ENCODE data around the gene TGM5. TPM values are rescaled to one million over a fixed set of nuclear protein-coding genes. Genes with fewer than 3 reads are reported as not detected.
A peak's percentile ranks its signal among the peaks of the same experiment; 100 is the strongest.

The TGM5 gene
- polyA plus RNA-seq, 1 experiment, result not detected

- H3K27me3 ChIP-seq (ENCODE audit: control insufficient read depth, insufficient read depth, low read length), result peaks cover 18% of the 10 kb centered on the region
- no peaks in the 10 kb centered on the region for H3K9me3 ChIP-seq (ENCODE audit: control insufficient read depth, insufficient read depth, low read length)
- no peak overlapping the region for H3K27ac ChIP-seq (ENCODE audit: low read depth, low read length)
- POLR2A ChIA-PET, result no interaction called here
- TF ChIP-seq CTCF (IDR thresholded peaks at IDR 0.05; ENCODE audit: low read depth, low read length), result no peak
- no peak for DNase-seq (ENCODE audit: low read depth, low spot score)
- no peak overlapping the region for H3K4me3 ChIP-seq (ENCODE audit: low read depth, low read length)
- CTCF ChIA-PET, result interaction anchor here (0.9 to 5.3 kb wide), 4 partner anchors 61 to 137 kb away, joined by 3 to 160 read pairs (median 10); no protein-coding TSS in a partner anchor
Measured at GRCh38 chr15:43287254-43287653, 20.5 kb upstream of the TGM5 start.

DNA sequence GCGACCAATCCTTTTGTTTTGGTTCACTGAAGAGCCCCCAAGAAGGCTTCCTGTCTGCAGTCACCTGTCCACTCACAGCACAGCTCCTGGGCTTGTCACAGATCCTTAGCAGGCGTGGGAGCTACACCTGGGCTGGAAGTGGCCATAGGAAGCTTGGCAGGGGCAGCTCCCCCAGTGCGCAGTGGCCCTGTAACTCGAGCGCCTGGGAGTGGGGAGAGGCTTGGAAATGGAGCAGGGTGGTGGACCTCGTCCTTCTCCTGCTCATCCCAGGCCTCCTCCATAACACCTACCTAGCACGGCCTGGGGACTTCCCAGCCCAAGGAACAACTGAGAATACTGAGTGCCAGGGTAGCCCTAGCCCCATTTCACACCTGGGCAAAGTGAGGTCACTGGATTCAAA is 19.3 kb upstream of the TGM5 start:
- H3K27ac ChIP-seq (ENCODE audit: low read depth, low read length), result no peak overlapping the region
- H3K27me3 ChIP-seq (ENCODE audit: control insufficient read depth, insufficient read depth, low read length), result peaks cover 14% of the 10 kb centered on the region
- no peak overlapping the region for H3K4me3 ChIP-seq (ENCODE audit: low read depth, low read length)
- CTCF ChIA-PET, result interaction anchor here (0.5 to 5.3 kb wide), 29 partner anchors 9 to 239 kb away, joined by 3 to 160 read pairs (median 6); partner anchors contain the start of genes CCNDBP1 and UBR1
- POLR2A ChIA-PET, result interaction anchor here (1.0 kb wide), 2 partner anchors 61 to 101 kb away, joined by 4 read pairs; partner anchors contain the start of gene CCNDBP1
- no peak for TF ChIP-seq CTCF (IDR thresholded peaks at IDR 0.05; ENCODE audit: low read depth, low read length)
- no peaks in the 10 kb centered on the region for H3K9me3 ChIP-seq (ENCODE audit: control insufficient read depth, insufficient read depth, low read length)
- no peak for DNase-seq (ENCODE audit: low read depth, low spot score)

DNA sequence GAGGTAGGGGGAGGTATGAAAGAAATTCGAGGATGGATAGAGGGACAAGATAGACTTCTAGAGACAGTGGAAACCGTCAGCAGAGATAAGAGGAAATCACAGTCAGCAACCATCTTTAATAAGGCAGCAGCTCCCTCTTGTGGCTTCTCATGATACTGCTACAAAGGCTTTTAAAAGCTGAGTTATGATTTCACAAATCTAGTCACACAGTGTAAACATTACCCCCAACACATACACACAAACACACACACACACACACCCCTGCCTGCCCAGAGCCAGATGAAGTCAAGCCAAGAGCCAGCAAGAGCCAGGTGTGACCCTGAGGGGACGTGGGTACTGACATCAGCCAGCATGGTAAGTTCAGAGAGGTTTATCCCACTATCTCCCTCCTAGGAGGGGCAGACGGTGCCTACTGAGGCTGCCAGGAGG is 18.9 kb upstream of the TGM5 start:
- H3K4me3 ChIP-seq (ENCODE audit: low read depth, low read length), result no peak overlapping the region

GRCh38 chr15:43283526-43283925 is 16.8 kb upstream of the TGM5 start:
- no peak overlapping the region for H3K27ac ChIP-seq (ENCODE audit: low read depth, low read length)
- no peak for DNase-seq (ENCODE audit: low read depth, low spot score)
- TF ChIP-seq CTCF (IDR thresholded peaks at IDR 0.05; ENCODE audit: low read depth, low read length), result no peak
- ChIA-PET POLR2A (no interaction called here), CTCF (interaction anchor here (5.3 kb wide), 1 partner anchor 57 kb away, joined by 160 read pairs; no protein-coding TSS in a partner anchor)
- H3K4me3 ChIP-seq (ENCODE audit: low read depth, low read length), result no peak overlapping the region
- peaks cover 19% of the 10 kb centered on the region for H3K27me3 ChIP-seq (ENCODE audit: control insufficient read depth, insufficient read depth, low read length)
- H3K9me3 ChIP-seq (ENCODE audit: control insufficient read depth, insufficient read depth, low read length), result no peaks in the 10 kb centered on the region

More for the DNA sequence above, 18.9 kb upstream of the TGM5 start:
- no peaks in the 10 kb centered on the region for H3K9me3 ChIP-seq (ENCODE audit: control insufficient read depth, insufficient read depth, low read length)
- TF ChIP-seq CTCF (IDR thresholded peaks at IDR 0.05; ENCODE audit: low read depth, low read length), result peak; percentile 86
- peak; percentile 36 for DNase-seq (ENCODE audit: low read depth, low spot score)
- CTCF ChIA-PET, result interaction anchor here (0.6 to 5.3 kb wide), 42 partner anchors 9 to 269 kb away, joined by 3 to 160 read pairs (median 5); partner anchors contain the start of genes CCNDBP1 and UBR1
- peaks cover 14% of the 10 kb centered on the region for H3K27me3 ChIP-seq (ENCODE audit: control insufficient read depth, insufficient read depth, low read length)
- no peak overlapping the region for H3K27ac ChIP-seq (ENCODE audit: low read depth, low read length)
- POLR2A ChIA-PET, result interaction anchor here (1.0 kb wide), 2 partner anchors 60 to 100 kb away, joined by 4 read pairs; partner anchors contain the start of gene CCNDBP1

GRCh38 chr15:43281926-43282602 is 15.3 kb upstream of the TGM5 start:
- Histone ChIP-seq H3K27me3 (ENCODE audit: control insufficient read depth, insufficient read depth, low read length) (peaks cover 20% of the 10 kb centered on the region), H3K27ac (ENCODE audit: low read depth, low read length) (no peak overlapping the region), H3K4me3 (ENCODE audit: low read depth, low read length) (no peak overlapping the region), H3K9me3 (ENCODE audit: control insufficient read depth, insufficient read depth, low read length) (no peaks in the 10 kb centered on the region)
- no peak for DNase-seq (ENCODE audit: low read depth, low spot score)
- CTCF ChIA-PET, result interaction anchor here (0.6 to 5.3 kb wide), 2 partner anchors 56 to 292 kb away, joined by 3 to 160 read pairs; no protein-coding TSS in a partner anchor
- no peak for TF ChIP-seq CTCF (IDR thresholded peaks at IDR 0.05; ENCODE audit: low read depth, low read length)
- POLR2A ChIA-PET, result no interaction called here

All from AG04450 (cell line).